GM20000 (cell line): ENCODE measurements around the gene FAM83D.

ENCODE experiments used
- DNase-seq: peaks from one replicate; pipeline ENCODE4 v3.0.0; 2012; ENCODE audit warnings: low spot score
- TF ChIP-seq, protein P1 (sequence below): IDR thresholded peaks from 2 replicates; pipeline ENCODE4 v1.5.1; 2012; ENCODE audit warnings: mild to moderate bottlenecking, control low read depth; ENCODE audit errors: extremely low read depth, missing control alignments

Gene FAM83D

DNA sequence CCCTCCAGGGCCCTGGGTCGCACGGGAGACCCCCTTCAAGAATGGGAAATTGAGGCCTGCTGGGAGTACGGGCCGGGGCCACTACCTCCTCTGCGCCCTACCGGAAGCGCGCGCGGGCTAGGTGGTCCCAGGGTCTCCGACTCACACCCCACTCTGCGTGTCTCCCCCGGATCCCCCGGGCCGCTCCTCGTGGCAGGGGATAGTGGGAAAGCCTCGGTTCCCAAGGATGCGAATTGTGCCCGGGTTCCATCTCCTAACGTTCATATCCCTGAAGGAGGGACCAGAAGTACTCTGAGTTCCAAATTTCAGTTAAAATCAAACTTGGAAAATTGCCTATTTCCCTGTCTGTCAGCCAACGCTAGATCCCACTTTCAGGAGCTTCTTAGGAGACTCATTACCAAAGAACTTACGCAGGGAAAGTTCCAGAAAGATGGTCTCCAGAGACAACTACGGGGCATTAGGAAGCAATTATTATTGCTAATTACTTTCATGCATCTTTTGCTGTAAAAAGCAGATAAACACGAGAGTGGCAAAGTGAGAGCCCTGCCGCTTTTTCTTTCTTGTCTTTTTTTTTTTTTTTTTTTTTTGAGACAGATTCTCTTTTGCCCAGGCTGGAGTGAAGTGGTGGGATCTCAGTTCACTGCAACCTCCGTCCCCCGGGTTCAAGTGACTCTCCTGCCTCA is 858 bp downstream of the FAM83D start:
- TF ChIP-seq, protein P1, sequence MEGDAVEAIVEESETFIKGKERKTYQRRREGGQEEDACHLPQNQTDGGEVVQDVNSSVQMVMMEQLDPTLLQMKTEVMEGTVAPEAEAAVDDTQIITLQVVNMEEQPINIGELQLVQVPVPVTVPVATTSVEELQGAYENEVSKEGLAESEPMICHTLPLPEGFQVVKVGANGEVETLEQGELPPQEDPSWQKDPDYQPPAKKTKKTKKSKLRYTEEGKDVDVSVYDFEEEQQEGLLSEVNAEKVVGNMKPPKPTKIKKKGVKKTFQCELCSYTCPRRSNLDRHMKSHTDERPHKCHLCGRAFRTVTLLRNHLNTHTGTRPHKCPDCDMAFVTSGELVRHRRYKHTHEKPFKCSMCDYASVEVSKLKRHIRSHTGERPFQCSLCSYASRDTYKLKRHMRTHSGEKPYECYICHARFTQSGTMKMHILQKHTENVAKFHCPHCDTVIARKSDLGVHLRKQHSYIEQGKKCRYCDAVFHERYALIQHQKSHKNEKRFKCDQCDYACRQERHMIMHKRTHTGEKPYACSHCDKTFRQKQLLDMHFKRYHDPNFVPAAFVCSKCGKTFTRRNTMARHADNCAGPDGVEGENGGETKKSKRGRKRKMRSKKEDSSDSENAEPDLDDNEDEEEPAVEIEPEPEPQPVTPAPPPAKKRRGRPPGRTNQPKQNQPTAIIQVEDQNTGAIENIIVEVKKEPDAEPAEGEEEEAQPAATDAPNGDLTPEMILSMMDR: no peak
- DNase-seq: no peak

DNA sequence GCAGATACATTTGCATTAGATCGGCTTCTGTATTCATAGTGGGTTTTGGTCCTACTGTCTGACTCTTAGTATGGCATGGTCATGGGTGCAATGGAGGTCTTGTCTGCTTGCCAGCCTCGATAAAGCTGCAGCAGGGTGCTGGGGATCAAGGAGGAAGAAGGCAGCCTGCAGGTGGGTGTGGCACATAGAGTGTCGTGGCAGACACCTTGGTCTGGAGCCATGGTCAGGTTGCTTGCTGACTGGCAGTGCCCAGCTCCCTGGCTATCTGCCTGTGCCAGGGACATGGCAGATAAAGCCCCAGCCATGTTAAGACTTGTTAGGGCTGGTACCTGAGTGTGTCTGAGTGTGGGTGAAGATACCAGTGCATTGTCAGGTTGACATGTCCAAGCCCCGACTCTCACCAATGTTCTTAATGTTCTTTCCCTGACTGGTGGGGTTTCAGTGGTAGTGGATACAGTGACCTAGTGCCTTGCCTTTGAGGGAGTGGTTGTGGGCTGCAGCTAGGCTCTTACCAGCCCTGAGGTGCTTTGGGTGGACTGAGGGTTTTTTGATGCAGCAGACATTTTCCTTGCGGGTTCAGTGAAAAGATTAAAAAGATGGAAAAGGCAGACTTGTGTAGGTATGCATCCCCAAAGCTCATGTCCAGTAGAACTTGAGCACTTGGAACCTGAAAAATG is 1.8 kb downstream of the FAM83D start:
- no peak for DNase-seq
- TF ChIP-seq, protein P1: no peak

GRCh38 chr20:38930242-38930569 is 4.0 kb downstream of the FAM83D start:
- no peak for DNase-seq
- TF ChIP-seq, protein P1: no peak

GRCh38 chr20:38931984-38932383 is 5.8 kb downstream of the FAM83D start:
- TF ChIP-seq, protein P1: no peak
- no peak for DNase-seq

DNA sequence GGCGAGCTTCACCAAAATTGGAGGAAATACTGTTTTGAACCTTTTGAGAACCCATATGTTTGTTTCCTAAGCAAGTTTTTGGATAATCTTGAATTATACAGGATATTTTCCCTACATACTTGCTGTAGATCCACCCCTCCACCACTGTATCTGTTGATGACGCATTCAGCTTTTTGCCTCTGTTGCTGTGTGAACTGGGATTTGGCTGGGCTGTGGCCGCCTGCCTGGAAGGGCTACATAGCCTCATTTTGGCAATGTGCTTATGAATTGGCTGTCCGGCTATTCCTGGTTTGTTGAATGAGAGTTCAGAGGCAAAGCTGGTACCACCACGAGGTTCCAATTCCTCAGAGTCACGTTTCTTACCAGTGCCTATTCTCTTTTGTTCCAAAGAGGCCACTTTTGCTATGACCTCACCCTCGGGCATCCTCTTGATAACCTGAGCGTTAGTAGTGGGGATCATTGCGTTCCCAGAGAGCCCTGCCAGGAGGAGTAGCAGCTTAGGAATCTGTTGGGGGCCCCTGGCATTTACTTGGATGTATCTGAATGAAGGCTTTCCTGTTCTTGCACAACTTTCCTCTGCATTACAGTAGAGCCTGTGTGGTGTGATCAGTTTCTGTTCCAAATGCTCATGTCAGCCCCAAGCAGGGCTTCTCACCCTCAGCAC is 6.4 kb downstream of the FAM83D start:
- no peak for DNase-seq
- TF ChIP-seq, protein P1: no peak

DNA sequence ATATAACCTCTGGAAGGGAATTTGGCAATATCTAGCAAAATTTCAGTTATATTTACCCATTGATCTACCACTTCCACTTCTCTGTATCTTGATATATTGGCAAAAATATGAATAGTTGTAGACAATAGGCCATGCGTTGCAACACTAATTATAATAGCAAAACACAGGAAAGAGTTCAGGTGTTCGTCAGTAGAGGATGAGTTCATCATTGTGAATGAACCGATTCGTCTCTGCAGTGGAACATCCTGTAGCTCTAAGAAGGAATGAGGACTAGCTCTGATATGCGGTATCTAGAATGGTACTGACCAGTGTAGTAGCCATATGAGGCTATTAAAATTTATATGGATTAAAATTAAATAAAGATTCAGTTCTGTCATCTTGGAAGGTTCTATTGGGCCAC is 8.3 kb downstream of the FAM83D start:
- TF ChIP-seq, protein P1: no peak
- DNase-seq: no peak

DNA sequence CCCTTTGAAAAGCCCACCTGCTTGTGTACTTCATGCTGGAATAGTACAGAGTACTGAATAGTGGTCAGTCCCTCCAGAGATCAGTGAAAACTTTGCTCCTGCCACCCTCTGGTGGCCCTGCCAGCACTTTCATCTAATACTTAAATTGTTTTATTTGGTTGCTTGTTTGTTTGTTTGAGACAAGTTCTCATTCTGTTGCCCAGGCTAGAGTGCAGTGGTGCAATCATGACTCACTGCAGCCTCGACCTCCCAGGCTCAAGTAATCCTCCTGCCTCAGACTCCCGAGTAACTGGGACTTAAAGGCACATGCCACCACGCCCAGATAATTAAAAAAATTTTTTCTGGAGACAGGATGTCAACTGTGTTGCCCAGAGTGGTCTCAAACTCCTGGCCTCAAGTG is 9.1 kb downstream of the FAM83D start:
- DNase-seq: no peak
- TF ChIP-seq, protein P1: no peak
